Thyroid gland (tissue), 4 donors: ENCODE measurements around the gene KCNK17. TPM values are rescaled to one million over a fixed set of nuclear protein-coding genes. Genes with fewer than 3 reads are reported as not detected.

Source experiments
- DNase-seq, 2 donors: peaks; one replicate each; pipeline ENCODE4 v3.0.0-alpha.2; 2019
- H3K27ac ChIP-seq, 3 donors: fragments of 200-600 bp; sonication (generic); 1 replicate in 2 of 3; 2 replicates in 1 of 3; pipeline ENCODE4 v1.5.1; 2016 to 2019; ENCODE audit warnings: mild to moderate bottlenecking in 1 of 3, moderate library complexity in 1 of 3
- H3K27me3 ChIP-seq: fragments of 200-600 bp; sonication (generic); one replicate; pipeline ENCODE4 v1.5.1; 2019
- H3K36me3 ChIP-seq, 2 donors: fragments of 200-600 bp; sonication (generic); one replicate each; pipeline ENCODE4 v1.5.1; 2016 to 2019
- H3K4me1 ChIP-seq, 2 donors: fragments of 200-600 bp; sonication (generic); one replicate each; pipeline ENCODE4 v1.5.1; 2017 to 2019
- H3K4me3 ChIP-seq, 3 donors: fragments of 200-600 bp; sonication (generic); replicated peaks in 1 of 3; 1 replicate in 2 of 3; 2 replicates in 1 of 3; pipeline ENCODE4 v1.5.1; 2016; ENCODE audit warnings: mild to moderate bottlenecking in 1 of 3
- H3K9me3 ChIP-seq: fragments of 200-600 bp; sonication (generic); one replicate; pipeline ENCODE4 v1.5.1; 2017
- CTCF ChIP-seq, 6 experiments: fragments of 200-600 bp in 3 of 6; fragments of 450-650 bp in 3 of 6; sonication (generic) in 3 of 6; IDR thresholded peaks; one replicate each; pipeline ENCODE4 v1.5.1; 2016 to 2019; ENCODE audit warnings: antibody characterized with exemption in 6 of 6, mild to moderate bottlenecking in 2 of 6, inconsistent platforms in 1 of 6, moderate library complexity in 1 of 6
- POLR2A ChIP-seq, 2 donors: fragments of 450-650 bp; IDR thresholded peaks; one replicate each; pipeline ENCODE4 v1.6.1; 2017; ENCODE audit warnings: antibody characterized with exemption in 2 of 2, mild to moderate bottlenecking in 2 of 2, moderate library complexity in 1 of 2
- WGBS, 2 donors: methylation state at CpG; one replicate each; pipeline ENCODE4 v1.1.5; 2017; 5-methylcytosine and 5-hydroxymethylcytosine counted together
- intact Hi-C: fragments of 100-400 bp; cut with DNase I; formaldehyde crosslinking; loops from one replicate; pipeline ENCODE4 v1.15.1; 2023
- total RNA-seq, 4 donors: library from RNA; depleted of rRNA; stranded (reverse); fragments of >200 nt; gene quantifications; one replicate each; pipeline ENCODE4 v1.2.3, GENCODE V29; 2016

The KCNK17 gene
- total RNA-seq, 4 donors from 2014 or later: 1.1 to 11.5 (median 4.5) TPM

GRCh38 chr6:39327507-39327906, 13.3 kb upstream of the KCNK17 start:
- Histone ChIP-seq H3K27me3 (no peaks in the 10 kb centered on the region), H3K27ac (no peak overlapping the region), H3K4me3 (no peak overlapping the region), H3K36me3 (no peaks in the 10 kb centered on the region), H3K4me1 (peaks cover 9 to 14% of the 10 kb centered on the region in 2 donors), H3K9me3 (no peaks in the 10 kb centered on the region)
- TF ChIP-seq CTCF (IDR thresholded peaks at IDR 0.05) (no peak), POLR2A (IDR thresholded peaks at IDR 0.05) (no peak)
- intact Hi-C loops: no loop called here
- WGBS, 2 donors: 57 to 59% methylated on average over 5 of the region's 5 CpGs
- DNase-seq: no peak

- Histone ChIP-seq H3K36me3 (no peaks in the 10 kb centered on the region), H3K27ac (peak within 1 kb of the TSS in 1 of 3 donors; percentile 31), H3K9me3 (no peaks in the 10 kb centered on the region), H3K27me3 (no peaks in the 10 kb centered on the region), H3K4me1 (peaks cover 10% of the 10 kb centered on the region in 2 donors), H3K4me3 (no peak within 1 kb of the TSS)
- peak; percentile 63 to 66 for DNase-seq
- intact Hi-C loops: no loop called here
- TF ChIP-seq POLR2A (IDR thresholded peaks at IDR 0.05) (no peak), CTCF (IDR thresholded peaks at IDR 0.05) (no peak)
- WGBS, 2 donors: 46 to 65% methylated on average over 7 to 10 of the region's 11 CpGs
Observed at GRCh38 chr6:39322306-39322850, 8.2 kb upstream of the KCNK17 start, which contains the start of gene KCNK16. TSS of gene KCNK16 (minus strand) at chr6:39322702. CDS start at chr6:39322540, 162 bp downstream.

GRCh38 chr6:39321761-39322160, 7.5 kb upstream of the KCNK17 start:
- TF ChIP-seq CTCF (IDR thresholded peaks at IDR 0.05) (no peak), POLR2A (IDR thresholded peaks at IDR 0.05) (no peak)
- DNase-seq: no peak
- H3K27ac ChIP-seq: no peak overlapping the region
- no peaks in the 10 kb centered on the region for H3K9me3 ChIP-seq
- no peaks in the 10 kb centered on the region for H3K36me3 ChIP-seq
- H3K27me3 ChIP-seq: no peaks in the 10 kb centered on the region
- intact Hi-C loops: no loop called here
- WGBS, 2 donors: 79 to 84% methylated on average over 5 of the region's 5 CpGs
- no peak overlapping the region for H3K4me3 ChIP-seq
- peaks cover 10% of the 10 kb centered on the region in 2 donors for H3K4me1 ChIP-seq

GRCh38 chr6:39320363-39320984, 6.3 kb upstream of the KCNK17 start:
- H3K4me1 ChIP-seq: peaks cover 10% of the 10 kb centered on the region in 2 donors
- DNase-seq: no peak
- H3K4me3 ChIP-seq: no peak overlapping the region
- no peaks in the 10 kb centered on the region for H3K36me3 ChIP-seq
- H3K27ac ChIP-seq: peak overlapping the region in 1 of 3 donors; percentile 32
- H3K9me3 ChIP-seq: no peaks in the 10 kb centered on the region
- TF ChIP-seq CTCF (IDR thresholded peaks at IDR 0.05) (no peak), POLR2A (IDR thresholded peaks at IDR 0.05) (no peak)
- WGBS, 2 donors: 80 to 93% methylated on average over 8 to 10 of the region's 10 CpGs
- intact Hi-C loops: no loop called here
- no peaks in the 10 kb centered on the region for H3K27me3 ChIP-seq

GRCh38 chr6:39319621-39320362, 5.6 kb upstream of the KCNK17 start:
- intact Hi-C loops: no loop called here

More at GRCh38 chr6:39319621-39320362, 5.6 kb upstream of the KCNK17 start:
- Histone ChIP-seq H3K4me3 (no peak overlapping the region), H3K36me3 (no peaks in the 10 kb centered on the region), H3K27me3 (no peaks in the 10 kb centered on the region), H3K27ac (no peak overlapping the region), H3K9me3 (no peaks in the 10 kb centered on the region), H3K4me1 (peaks cover 10% of the 10 kb centered on the region in 2 donors)
- WGBS, 2 donors: 78 to 79% methylated on average over 11 of the region's 13 CpGs
- no peak for DNase-seq
- TF ChIP-seq CTCF (IDR thresholded peaks at IDR 0.05): no peak
- TF ChIP-seq POLR2A (IDR thresholded peaks at IDR 0.05): no peak
